Inferior parietal cortex (tissue), 1 donor: ENCODE results near the gene BRD2.

Experiments used
- DNase-seq: peaks from one replicate; pipeline ENCODE4 v3.0.0-alpha.2; 2016; ENCODE audit errors: extremely low spot score

BRD2 gene

GRCh38 chr6:32993363-32993973, 25.1 kb downstream of the BRD2 start:
- no peak for DNase-seq

GRCh38 chr6:32995448-32995847, 27.1 kb downstream of the BRD2 start:
- DNase-seq, result no peak

DNA sequence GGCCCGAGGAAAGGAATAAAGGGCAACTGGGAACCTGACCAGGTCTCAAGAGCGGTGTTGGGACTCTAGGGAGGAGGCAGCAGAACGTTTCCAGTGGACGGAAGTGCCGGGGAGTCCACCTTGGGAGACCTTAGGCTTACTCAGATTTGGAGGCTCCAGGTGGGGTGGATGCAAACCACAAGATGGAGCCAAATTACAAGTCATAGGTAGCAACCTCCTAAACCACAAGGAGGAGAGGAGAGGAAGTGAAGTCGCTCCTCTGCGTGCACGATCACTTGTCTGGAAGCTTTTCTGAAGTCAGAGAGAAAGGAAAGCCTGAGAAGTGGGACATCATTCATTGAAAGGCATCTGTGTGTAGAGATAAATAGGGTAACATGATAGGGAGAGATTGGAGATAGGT, 31.7 kb downstream of the BRD2 start:
- no peak for DNase-seq

GRCh38 chr6:33001685-33002084, 33.3 kb downstream of the BRD2 start:
- no peak for DNase-seq

DNA sequence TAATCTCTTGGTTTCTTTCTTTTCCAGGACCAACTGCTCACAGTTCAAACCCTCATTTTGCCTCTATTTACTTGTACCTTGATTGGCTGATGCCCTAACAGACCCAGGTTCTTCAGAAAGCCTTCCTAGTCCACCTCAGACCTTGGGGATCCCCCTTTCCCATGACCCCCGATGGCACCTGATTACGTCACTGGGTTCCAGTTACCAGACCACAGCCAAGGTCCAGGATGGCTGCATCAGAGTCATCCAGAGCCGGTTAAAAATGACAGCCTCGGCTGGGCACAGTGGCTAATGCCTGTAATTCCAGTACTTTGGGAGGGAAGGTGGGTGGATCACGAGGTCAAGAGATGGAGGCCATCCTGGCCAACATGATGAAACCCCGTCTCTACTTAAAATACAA, 36.5 kb downstream of the BRD2 start:
- DNase-seq, result no peak

- no peak for DNase-seq
These were observed 39.5 kb downstream of the BRD2 start for GRCh38 chr6:33007831-33008400.

DNA sequence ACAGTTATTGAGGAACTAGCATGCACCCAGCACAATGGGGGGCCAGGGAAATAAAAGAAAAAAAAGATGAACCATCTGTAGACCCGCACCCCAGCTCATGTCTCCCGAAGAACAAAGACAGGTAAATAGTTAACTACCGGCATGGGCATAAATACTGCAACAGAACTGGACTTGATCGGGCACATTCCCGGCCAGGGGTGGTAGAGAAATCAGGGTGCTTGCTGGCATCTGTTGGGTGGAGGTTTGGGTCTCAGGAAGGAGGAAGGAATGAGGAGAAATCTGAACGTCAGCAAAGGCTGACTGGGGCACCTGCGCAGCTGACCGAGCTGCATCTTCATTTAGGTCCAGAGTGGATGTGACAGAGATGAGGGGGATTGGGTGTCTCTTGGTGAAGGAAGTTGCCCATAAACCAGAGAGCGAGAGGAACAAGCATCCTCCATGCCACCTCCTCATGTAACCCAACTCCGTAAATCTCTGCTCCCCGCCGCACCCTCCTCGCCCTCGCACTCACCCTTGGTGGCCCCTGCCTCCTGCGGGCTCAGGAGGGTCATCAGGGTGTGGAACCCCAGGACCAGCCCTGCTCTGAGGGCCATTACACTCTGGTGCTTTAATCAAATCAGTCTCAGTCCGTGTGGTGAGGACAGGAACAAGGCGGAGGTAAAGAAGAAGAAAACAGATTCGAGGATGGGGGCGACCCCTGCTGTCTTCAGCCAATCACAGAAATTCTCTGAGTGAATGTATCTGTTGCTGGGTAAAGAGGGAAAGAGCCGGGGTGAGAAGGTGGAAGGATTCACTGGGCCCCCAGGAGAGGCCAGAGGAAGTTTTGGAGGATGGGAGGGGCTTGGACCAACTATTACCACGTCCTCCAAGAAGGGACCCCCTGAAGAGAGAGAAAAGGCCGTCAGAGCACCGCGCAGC, 40.8 kb downstream of the BRD2 start, which contains the start of gene HLA-DOA:
Gene HLA-DOA (minus strand): TSS at position 648 of the 918 bp plus-strand sequence.
- no peak for DNase-seq

DNA sequence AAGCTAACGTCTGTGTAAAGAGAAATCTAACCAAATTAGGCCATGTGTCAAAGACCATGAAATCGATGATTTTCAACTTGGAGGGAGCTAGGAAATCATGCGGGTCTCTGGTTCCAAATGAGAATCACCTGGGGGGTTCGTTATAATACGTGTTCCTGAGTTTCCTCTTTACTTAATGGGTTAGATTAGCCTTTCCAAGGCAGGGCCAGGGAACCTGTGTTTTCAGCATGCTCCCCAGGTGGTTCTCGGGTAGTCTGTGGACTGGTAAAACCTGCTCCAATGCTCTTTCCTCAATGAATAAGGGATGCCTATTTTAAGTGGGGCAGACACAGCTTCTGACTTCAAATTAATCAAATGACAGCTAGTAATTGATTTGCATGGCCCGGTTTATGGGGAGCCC, 42.0 kb downstream of the BRD2 start:
- DNase-seq, result no peak

DNA sequence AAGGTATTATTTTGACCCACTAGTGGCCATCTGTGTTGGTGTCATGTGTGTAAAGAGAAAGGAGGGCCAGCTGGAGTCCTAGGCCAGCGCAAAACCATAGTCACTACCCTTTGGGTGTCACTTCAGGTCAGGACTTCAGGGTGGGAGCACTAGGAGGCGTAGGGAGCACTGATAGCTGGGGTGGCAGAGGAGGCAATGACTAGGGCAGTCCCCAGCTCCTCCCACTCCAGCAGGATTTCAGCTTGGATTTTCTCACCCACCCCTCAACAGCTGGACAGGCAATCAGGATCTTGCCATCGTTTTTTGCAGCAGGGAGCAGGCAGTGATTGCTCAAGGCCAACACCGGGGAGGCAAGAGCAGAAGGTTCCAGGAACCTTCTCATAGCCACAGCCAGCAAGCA, 45.2 kb downstream of the BRD2 start:
- DNase-seq, result no peak

DNA sequence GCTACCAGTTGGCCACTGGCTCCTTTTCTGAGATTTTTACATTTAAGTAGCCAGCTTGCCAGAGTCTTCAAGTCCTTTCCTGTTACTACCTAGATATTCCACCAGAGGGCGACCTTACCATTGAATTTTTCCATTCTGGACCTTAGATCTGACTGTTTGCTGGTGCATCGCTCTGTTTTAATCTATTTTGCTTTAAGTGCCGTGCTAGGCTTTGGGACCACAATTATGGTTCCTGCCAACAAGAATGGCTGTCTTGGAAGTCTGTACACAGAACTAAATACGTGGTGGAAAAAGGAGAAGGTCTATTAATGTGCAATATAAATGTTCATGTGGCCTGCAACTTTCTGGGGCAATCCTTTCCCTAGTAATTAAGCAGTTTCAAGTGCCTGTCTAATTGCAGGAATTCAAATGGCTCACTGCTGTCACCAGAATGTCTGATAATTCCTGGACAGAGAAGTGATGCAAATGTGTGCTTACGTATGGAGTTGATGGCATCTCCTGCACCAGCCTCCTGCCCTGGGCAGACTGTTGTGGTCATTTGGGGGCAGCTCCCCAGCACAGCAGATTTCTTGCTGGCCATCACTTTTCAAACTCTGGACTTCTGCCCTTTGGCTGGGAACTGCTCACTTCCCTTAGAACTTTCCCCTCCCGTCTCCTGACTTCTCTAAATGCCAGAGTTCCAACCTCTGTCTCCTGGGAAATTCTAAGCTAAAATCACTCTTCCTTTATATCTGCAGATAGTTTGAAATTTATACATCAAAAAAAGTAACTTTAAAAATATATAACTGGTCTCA, 46.6 kb downstream of the BRD2 start:
- DNase-seq, result peak; percentile 95

DNA sequence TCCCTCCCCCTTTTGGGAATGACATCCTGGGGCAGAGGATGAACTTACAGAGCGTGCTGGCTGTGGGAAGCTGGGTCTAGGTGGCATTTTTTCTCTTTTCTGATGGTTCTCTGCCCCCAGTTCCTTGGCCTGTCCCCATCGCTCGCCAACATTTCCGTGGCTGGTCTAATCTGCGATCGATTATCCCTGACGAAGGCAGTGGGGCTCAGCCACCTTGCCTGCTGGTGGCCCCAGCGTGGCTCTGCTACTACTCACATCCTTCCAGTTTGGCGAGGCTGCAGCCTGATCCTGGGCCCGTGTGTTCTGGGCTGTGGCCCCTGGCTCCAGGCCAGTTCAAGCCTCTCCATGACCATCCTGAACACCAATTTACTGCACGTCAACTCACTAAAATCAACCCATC, 47.4 kb downstream of the BRD2 start:
- DNase-seq, result no peak

- DNase-seq, result no peak
These were observed 48.6 kb downstream of the BRD2 start for GRCh38 chr6:33017018-33017417.

DNA sequence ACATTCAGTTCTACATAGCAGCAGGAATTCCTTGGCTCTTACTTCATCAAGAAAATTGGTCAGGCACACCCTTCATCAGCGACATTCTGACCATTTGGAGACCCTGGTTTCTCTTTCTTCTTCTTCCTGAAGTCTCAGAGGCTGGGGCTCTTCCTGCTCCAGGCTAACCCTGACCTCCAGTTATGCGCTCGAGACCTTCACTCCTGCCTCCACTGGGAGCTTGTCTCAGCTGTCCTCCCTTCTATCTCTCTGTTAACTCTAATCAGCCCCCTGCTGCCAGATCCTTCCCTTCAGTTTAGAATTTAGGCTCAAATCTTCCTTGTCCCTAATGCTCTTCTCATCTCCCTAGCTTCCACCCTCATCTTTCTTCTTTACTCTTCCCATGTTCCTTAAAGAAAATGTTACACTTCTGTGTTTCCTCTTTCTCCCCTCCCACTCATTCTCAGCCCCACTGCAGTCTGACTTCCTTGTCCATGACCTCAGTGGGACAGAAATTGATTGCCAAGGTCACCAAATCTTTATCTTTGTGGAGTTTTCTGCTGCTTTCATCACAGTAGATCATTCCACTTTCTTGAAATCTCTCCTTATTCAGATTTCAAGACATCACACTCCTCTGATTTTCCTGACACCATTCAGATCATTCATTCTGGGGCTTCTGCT, 49.4 kb downstream of the BRD2 start:
- DNase-seq, result no peak

DNA sequence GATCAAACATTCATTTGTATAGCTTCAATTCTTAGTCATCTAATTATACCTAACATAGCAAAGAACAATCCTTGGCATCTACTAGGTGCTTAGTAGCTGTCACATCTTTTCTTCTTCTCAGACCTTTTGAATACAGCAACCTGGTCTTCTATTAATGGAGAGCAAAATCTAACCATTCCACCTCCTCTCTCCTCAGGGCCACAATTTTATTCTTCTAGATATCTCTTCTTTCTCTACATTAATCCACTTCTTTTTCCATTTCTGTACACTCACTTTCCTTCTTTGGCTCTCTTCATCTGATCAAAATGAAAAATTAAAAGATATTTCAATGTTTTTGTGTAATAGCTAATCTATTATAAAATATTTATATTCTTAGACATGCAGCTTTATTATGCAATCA, 50.0 kb downstream of the BRD2 start:
- no peak for DNase-seq

DNA sequence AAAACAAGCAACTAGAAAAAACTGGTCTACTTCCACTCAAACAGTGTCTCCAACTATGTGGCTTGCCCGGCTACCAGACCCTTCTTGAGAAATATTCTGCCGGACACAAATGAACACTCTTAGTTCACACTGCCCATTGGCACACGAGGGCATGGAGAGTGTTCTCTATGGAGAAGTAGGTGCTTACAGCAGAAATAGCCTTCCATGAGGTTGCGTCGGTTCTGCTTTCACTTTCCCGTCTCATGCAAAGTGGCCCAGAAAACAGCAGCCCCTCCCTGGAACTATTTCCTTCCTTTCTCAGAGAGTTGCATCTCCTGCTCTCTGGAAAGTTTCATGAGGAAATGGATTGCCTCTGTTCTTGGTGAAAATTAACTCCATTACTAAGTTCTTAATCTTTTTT, 50.5 kb downstream of the BRD2 start:
- no peak for DNase-seq

- no peak for DNase-seq
These were observed 51.0 kb downstream of the BRD2 start for GRCh38 chr6:33019372-33019771.

GRCh38 chr6:33021917-33022316, 53.5 kb downstream of the BRD2 start:
- no peak for DNase-seq

DNA sequence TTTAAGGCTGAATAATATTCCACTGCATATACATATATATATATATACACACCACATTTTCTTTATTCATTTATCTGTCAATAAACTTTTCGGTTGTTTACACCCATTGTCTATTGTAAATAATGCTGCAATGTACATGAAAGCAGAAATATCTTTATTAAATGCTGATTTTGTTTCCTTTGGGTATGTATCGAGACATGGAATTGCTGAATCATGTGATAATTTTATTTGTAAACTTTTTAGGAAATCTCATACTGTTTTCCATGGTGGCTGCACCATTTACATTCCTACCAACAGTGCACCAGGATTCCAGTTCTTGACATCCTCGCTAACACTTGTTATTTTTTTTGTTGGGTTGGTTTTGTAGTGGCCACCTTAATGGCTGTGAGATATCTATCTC, 55.1 kb downstream of the BRD2 start:
- DNase-seq, result no peak

DNA sequence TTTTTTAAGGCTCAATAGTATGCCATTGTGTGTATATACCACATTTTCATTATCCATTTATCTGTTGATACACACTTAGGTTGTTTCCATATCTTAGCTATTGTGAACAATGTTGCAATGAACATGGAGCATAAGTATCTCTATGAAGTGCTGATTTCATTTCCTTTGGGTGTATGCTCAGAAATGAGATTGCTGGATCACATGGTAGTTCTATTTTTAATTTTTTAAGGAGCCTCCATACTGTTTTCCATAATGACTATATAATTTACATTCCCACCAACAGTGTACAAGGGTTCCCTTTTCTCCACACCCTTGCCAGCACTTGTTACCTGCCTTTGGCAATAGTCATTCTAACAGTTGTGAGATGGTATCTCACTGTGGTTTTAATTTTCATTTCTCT, 56.1 kb downstream of the BRD2 start:
- no peak for DNase-seq

GRCh38 chr6:33028220-33028849, 59.9 kb downstream of the BRD2 start:
- no peak for DNase-seq
